Body of pancreas (tissue), 4 donors: Measurements from ENCODE around the gene COMP. TPM values are rescaled to one million over a fixed set of nuclear protein-coding genes. Genes with fewer than 3 reads are reported as not detected.
"Not testable (repeated sequence)": the region's sequence is repeated elsewhere in the genome, so short reads cannot be mapped to it uniquely, and the experiment has no call there.

Experiments
- ATAC-seq: fragments of 150-250 bp; one replicate; pipeline ENCODE4 v1.9.1; 2016
- DNase-seq, 4 donors: peaks; one replicate each; pipeline ENCODE4 v3.0.0-alpha.2; 2019
- H3K27ac ChIP-seq, 4 donors: fragments of 200-600 bp; sonication (generic); 1 replicate in 3 of 4; 2 replicates in 1 of 4; pipeline versions ENCODE4 v1.5.1 to v1.6.1; 2016 to 2019; ENCODE audit warnings: mild to moderate bottlenecking in 1 of 4, mixed read lengths in 1 of 4, moderate library complexity in 1 of 4
- H3K27me3 ChIP-seq, 2 donors: fragments of 200-600 bp; sonication (generic); one replicate each; pipeline ENCODE4 v1.6.0; 2016; ENCODE audit warnings: mild to moderate bottlenecking in 1 of 2
- H3K36me3 ChIP-seq, 2 donors: fragments of 200-600 bp; sonication (generic); replicated peaks in 1 of 2; 2 replicates each; pipeline ENCODE4 v1.5.1; 2016; ENCODE audit warnings: low read depth in 2 of 2; ENCODE audit not compliant: insufficient read depth in 1 of 2
- H3K4me1 ChIP-seq: fragments of 200-600 bp; sonication (generic); one replicate; pipeline ENCODE4 v1.6.0; 2016
- H3K4me3 ChIP-seq, 2 donors: fragments of 200-600 bp; sonication (generic); 1 replicate in 1 of 2; 2 replicates in 1 of 2; pipeline ENCODE4 v1.5.1; 2016 to 2019
- H3K9me3 ChIP-seq, 3 donors: fragments of 200-600 bp; sonication (generic); 1 replicate in 2 of 3; 2 replicates in 1 of 3; pipeline ENCODE4 v1.5.1; 2016
- POLR2A ChIP-seq, 3 donors: fragments of 450-650 bp; IDR thresholded peaks; one replicate each; pipeline ENCODE4 v1.6.1; 2016; ENCODE audit warnings: antibody characterized with exemption in 3 of 3, mild to moderate bottlenecking in 2 of 3
- WGBS, 2 donors: methylation state at CpG; one replicate each; pipeline ENCODE4 v1.1.5; 2017; 5-methylcytosine and 5-hydroxymethylcytosine counted together
- intact Hi-C: fragments of 100-400 bp; cut with DNase I; formaldehyde crosslinking; loops from one replicate; pipeline ENCODE4 v1.15.1; 2023
- total RNA-seq, 2 donors: library from RNA; depleted of rRNA; stranded (reverse); fragments of >200 nt; gene quantifications; one replicate each; pipeline ENCODE4 v1.1.0, GENCODE V29; 2016
- TF ChIP-seq, protein P1 (sequence below), 7 experiments: fragments of 450-650 bp in 4 of 7; fragments of 200-600 bp in 3 of 7; sonication (generic) in 3 of 7; IDR thresholded peaks; one replicate each; pipeline ENCODE4 v1.5.1; 2016 to 2019; ENCODE audit warnings: antibody characterized with exemption in 7 of 7

COMP gene
- total RNA-seq, 2 donors from 2014 or later: 0.33 to 6.0 TPM

DNA sequence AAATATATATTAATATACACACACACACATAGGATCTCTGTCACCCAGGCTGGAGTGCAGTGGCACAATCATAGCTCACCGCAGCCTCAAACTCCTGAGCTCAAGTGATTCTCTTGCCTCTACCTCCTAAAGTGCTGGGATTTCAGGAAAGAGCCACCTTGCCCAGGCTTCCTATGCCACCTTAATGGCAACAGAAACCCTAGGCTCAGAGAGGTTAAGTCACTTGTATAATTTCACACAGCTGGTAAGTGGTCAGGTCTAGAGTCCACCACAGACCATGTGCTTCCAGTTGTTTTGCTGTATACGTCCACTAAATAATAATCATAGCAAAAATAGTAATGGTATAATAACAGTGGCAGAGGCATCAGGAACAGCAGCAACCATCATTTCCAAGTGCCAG is 39.4 kb upstream of the COMP start:
- H3K27me3 ChIP-seq: no peaks in the 10 kb centered on the region
- no peak overlapping the region for H3K4me3 ChIP-seq
- ATAC-seq (no peak), DNase-seq (no peak)
- H3K9me3 ChIP-seq: no peaks in the 10 kb centered on the region
- H3K36me3 ChIP-seq: no peaks in the 10 kb centered on the region
- 89 to 90% methylated on average over 2 of the region's 2 CpGs for WGBS, 2 donors
- peaks cover 24% of the 10 kb centered on the region for H3K4me1 ChIP-seq
- no peak for TF ChIP-seq POLR2A (IDR thresholded peaks at IDR 0.05)
- TF ChIP-seq, protein P1, sequence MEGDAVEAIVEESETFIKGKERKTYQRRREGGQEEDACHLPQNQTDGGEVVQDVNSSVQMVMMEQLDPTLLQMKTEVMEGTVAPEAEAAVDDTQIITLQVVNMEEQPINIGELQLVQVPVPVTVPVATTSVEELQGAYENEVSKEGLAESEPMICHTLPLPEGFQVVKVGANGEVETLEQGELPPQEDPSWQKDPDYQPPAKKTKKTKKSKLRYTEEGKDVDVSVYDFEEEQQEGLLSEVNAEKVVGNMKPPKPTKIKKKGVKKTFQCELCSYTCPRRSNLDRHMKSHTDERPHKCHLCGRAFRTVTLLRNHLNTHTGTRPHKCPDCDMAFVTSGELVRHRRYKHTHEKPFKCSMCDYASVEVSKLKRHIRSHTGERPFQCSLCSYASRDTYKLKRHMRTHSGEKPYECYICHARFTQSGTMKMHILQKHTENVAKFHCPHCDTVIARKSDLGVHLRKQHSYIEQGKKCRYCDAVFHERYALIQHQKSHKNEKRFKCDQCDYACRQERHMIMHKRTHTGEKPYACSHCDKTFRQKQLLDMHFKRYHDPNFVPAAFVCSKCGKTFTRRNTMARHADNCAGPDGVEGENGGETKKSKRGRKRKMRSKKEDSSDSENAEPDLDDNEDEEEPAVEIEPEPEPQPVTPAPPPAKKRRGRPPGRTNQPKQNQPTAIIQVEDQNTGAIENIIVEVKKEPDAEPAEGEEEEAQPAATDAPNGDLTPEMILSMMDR (IDR thresholded peaks at IDR 0.05): no peak
- intact Hi-C loops: no loop called here
- no peak overlapping the region for H3K27ac ChIP-seq

DNA sequence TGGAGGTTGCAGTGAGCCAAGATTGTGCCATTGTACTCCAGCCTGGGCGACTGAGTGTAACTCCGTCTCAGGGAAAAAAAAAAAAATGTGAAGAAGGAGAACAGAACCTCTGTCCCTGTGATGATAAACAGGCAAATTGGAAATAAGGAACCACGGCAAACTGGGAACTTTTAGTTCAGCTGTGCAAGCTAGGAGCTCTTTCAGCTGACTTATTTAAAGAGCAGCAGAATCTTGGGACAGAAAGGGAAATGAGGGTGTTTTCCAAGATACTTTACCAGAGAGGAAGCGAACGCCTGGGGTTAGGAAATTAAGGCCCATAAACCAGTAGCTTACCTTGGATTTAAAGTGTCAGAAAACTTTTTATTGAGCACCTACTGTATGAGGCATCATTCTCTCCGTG is 37.7 kb upstream of the COMP start:
- Histone ChIP-seq H3K4me3 (no peak overlapping the region), H3K27ac (no peak overlapping the region), H3K36me3 (no peaks in the 10 kb centered on the region), H3K4me1 (peaks cover 6% of the 10 kb centered on the region), H3K27me3 (no peaks in the 10 kb centered on the region), H3K9me3 (no peaks in the 10 kb centered on the region)
- 55 to 61% methylated on average over 6 of the region's 6 CpGs for WGBS, 2 donors
- DNase-seq (no peak), ATAC-seq (no peak)
- intact Hi-C loops: no loop called here
- no peak for TF ChIP-seq POLR2A (IDR thresholded peaks at IDR 0.05)
- TF ChIP-seq, protein P1 (IDR thresholded peaks at IDR 0.05): no peak

DNA sequence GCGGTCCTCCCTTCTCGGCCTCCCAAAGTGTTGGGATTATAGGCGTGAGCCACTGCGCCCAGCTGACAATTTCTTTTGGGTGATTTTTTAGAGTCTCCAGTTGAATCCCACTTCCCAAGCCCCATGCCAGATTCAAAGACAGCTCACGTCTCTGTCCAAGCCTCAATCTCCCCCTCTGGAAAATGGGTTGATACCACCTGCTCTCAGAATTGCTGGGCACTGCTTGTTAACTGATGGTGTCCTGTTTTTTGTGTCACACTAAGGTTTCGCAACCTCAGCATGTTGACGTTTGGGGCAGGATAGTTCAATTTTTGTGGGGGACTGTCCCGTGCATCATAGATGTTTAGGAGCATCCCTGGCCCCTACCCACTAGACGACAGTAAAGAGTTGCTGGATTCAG is 26.5 kb upstream of the COMP start:
- no peak for ATAC-seq
- no peaks in the 10 kb centered on the region for H3K4me1 ChIP-seq
- H3K36me3 ChIP-seq: no peaks in the 10 kb centered on the region
- no peak overlapping the region for H3K27ac ChIP-seq
- H3K4me3 ChIP-seq: no peak overlapping the region
- H3K27me3 ChIP-seq: no peaks in the 10 kb centered on the region
- no peaks in the 10 kb centered on the region for H3K9me3 ChIP-seq
- TF ChIP-seq, protein P1 (IDR thresholded peaks at IDR 0.05): no peak
- TF ChIP-seq POLR2A (IDR thresholded peaks at IDR 0.05): no peak
- WGBS, 2 donors: 77 to 79% methylated on average over 9 of the region's 9 CpGs
- intact Hi-C loops: no loop called here
- no peak for DNase-seq

DNA sequence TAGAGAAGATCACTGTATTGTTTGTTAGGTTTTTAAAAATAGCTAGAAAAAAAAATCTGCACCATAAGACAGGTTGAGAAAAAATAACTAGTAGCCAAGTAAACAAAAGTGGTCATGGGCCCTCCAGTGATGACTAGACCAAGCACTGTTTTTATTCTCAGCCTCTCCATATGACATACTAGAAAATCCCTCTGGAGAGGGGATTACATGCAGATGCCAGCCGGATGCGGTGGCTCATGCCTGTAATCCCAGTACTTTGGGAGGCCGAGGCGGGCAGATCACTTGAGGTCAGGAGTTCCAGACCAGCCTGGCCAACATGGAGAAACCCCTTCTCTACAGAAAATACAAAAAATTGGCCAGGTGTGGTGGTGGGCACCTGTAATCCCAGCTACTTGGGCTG is 25.5 kb upstream of the COMP start:
- H3K4me3 ChIP-seq, intact Hi-C loops, ATAC-seq, H3K27ac ChIP-seq, H3K4me1 ChIP-seq, H3K9me3 ChIP-seq, H3K27me3 ChIP-seq, DNase-seq, H3K36me3 ChIP-seq: not testable (repeated sequence)
- 86 to 95% methylated on average over 2 to 4 of the region's 4 CpGs for WGBS, 2 donors

DNA sequence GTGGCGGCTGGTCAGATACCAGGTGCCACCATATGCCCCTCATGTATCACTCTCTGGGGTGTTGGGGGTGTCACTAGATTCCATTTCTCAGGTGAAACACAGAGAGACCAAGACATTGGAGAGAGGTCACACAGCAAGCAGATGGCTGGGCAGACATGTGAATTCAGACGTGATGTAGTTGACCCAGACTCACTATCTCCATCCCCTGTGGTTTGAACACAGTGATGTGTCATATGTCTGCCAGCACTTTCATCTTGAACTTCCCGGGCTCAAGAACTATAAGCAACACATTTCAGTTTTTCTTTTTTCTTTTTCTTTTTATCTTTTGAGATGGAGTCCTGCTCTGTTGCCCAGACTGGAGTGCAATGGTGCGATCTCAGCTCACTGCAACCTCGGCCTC is 24.6 kb upstream of the COMP start:
- Histone ChIP-seq H3K4me1 (no peaks in the 10 kb centered on the region), H3K4me3 (no peak overlapping the region), H3K36me3 (no peaks in the 10 kb centered on the region), H3K9me3 (no peaks in the 10 kb centered on the region), H3K27ac (no peak overlapping the region), H3K27me3 (no peaks in the 10 kb centered on the region)
- WGBS, 2 donors: 79% methylated on average over 5 of the region's 5 CpGs
- no peak for ATAC-seq
- DNase-seq: no peak
- no peak for TF ChIP-seq POLR2A (IDR thresholded peaks at IDR 0.05)
- TF ChIP-seq, protein P1 (IDR thresholded peaks at IDR 0.05): no peak
- intact Hi-C loops: no loop called here
